Tibial nerve (tissue), 4 donors: Measurements from ENCODE around the gene RAD51C.
"Not testable (repeated sequence)": the region's sequence is repeated elsewhere in the genome, so short reads cannot be mapped to it uniquely, and the experiment has no call there.

Experiments used
- CTCF ChIP-seq, 5 experiments: fragments of 200-600 bp in 3 of 5; fragments of 450-650 bp in 2 of 5; sonication (generic) in 3 of 5; IDR thresholded peaks; one replicate each; pipeline ENCODE4 v1.5.1; 2016 to 2019; ENCODE audit warnings: antibody characterized with exemption in 5 of 5, mild to moderate bottlenecking in 3 of 5, moderate library complexity in 2 of 5
- EP300 ChIP-seq, 2 donors: sonication (generic); formaldehyde crosslinking; IDR thresholded peaks; one replicate each; pipeline ENCODE4 v1.6.1; 2017; ENCODE audit warnings: antibody characterized with exemption in 2 of 2, mild to moderate bottlenecking in 1 of 2
- POLR2A ChIP-seq, 2 donors: fragments of 450-650 bp; IDR thresholded peaks; one replicate each; pipeline ENCODE4 v1.6.1; 2017; ENCODE audit warnings: antibody characterized with exemption in 2 of 2, mild to moderate bottlenecking in 2 of 2, moderate library complexity in 2 of 2

DNA sequence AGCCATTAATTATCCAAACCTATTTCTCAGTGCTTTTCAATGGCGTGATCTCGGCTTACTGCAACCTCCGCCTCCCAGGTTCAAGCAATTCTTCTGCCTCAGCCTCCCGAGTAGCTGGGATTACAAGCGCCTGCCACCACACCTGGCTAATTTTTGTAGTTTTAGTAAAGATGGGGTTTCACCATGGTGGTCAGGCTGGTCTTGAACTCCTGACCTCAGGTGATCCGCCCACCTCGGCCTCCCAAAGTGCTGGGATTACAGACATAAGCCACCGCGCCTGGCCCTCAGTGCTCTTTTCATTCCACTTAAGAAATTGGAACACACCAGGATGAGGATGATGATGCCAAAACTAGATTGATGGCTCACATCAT lies 32.7 kb upstream of the RAD51C start:
- TF ChIP-seq EP300, CTCF, POLR2A (IDR thresholded peaks at IDR 0.05): not testable (repeated sequence)
